IMR-90 (cell line): Measurements from ENCODE around the gene TARS3. TPM values are rescaled to one million over a fixed set of nuclear protein-coding genes. Genes with fewer than 3 reads are reported as not detected.

ENCODE experiments used
- ATAC-seq: fragments of 200-7000 bp; cut with Tn5 transposase; 2 replicates; pipeline ENCODE4 v1.9.1; 2020; ENCODE audit warnings: low read depth, mild to moderate bottlenecking, moderate library complexity
- BruUV-seq: library from RNA; stranded (reverse); fragments of 400-500 nt; replicated peaks from 2 replicates; lab custom pipeline; 2021; lab: Mats Ljungman, UMichigan
- CTCF ChIA-PET: fragments of 300-600 bp; formaldehyde crosslinking; extraction: SDS; loops from one replicate; lab custom pipeline; 2021; ENCODE audit warnings: antibody characterized with exemption; lab: Yijun Ruan, JAX
- POLR2A ChIA-PET: fragments of 300-600 bp; sonication (Branson Sonifier 250); formaldehyde crosslinking; loops from one replicate; lab custom pipeline; 2022; ENCODE audit warnings: antibody characterized with exemption; ENCODE audit not compliant: unreplicated experiment; lab: Charles Lee
- DNase-seq: peaks from one replicate; pipeline ENCODE4 v3.0.0; 2013
- H2AFZ ChIP-seq: replicated peaks from 2 replicates; pipeline ENCODE3; 2013; ENCODE audit warnings: low read length, mild to moderate bottlenecking; ENCODE audit not compliant: poor library complexity
- H2AK5ac ChIP-seq: 2 replicates; pipeline ENCODE4 v1.6.1; 2013; ENCODE audit warnings: low read depth, low read length, inconsistent platforms
- H2AK9ac ChIP-seq: replicated peaks from 2 replicates; pipeline ENCODE3; 2013; ENCODE audit warnings: mild to moderate bottlenecking, low read depth, low read length, moderate library complexity; ENCODE audit not compliant: poor library complexity
- H2BK120ac ChIP-seq: 2 replicates; pipeline ENCODE4 v1.6.1; 2013; ENCODE audit warnings: low read depth, low read length, inconsistent platforms
- H2BK15ac ChIP-seq: 3 replicates; pipeline ENCODE4 v1.6.1; 2013; ENCODE audit warnings: low read depth, low read length, inconsistent platforms
- H2BK20ac ChIP-seq: 2 replicates; pipeline ENCODE4 v1.6.1; 2013; ENCODE audit warnings: low read depth, mild to moderate bottlenecking, inconsistent platforms, low read length, moderate library complexity
- H2BK5ac ChIP-seq: 2 replicates; pipeline ENCODE4 v1.6.1; 2013; ENCODE audit warnings: mild to moderate bottlenecking, low read depth, low read length, inconsistent platforms; ENCODE audit not compliant: poor library complexity, severe bottlenecking
- H3K14ac ChIP-seq: replicated peaks from 2 replicates; pipeline ENCODE4 v1.6.1; 2013; ENCODE audit warnings: low read depth, low read length, inconsistent platforms
- H3K18ac ChIP-seq: 2 replicates; pipeline ENCODE4 v1.6.1; 2013; ENCODE audit warnings: low read depth, low read length, control low read depth
- H3K23ac ChIP-seq: 2 replicates; pipeline ENCODE4 v1.6.1; 2013; ENCODE audit warnings: low read depth, low read length, inconsistent platforms
- H3K27ac ChIP-seq: 2 replicates; pipeline ENCODE4 v1.5.1; 2013; ENCODE audit warnings: mild to moderate bottlenecking, control low read depth, low read length; ENCODE audit not compliant: insufficient read depth
- H3K27me3 ChIP-seq: 2 replicates; pipeline ENCODE4 v1.6.1; 2013; ENCODE audit warnings: low read length; ENCODE audit not compliant: control insufficient read depth, insufficient read depth
- H3K36me3 ChIP-seq: 2 replicates; pipeline ENCODE4 v1.6.1; 2013; ENCODE audit warnings: low read length, mixed read lengths; ENCODE audit not compliant: control insufficient read depth, insufficient read depth
- H3K4ac ChIP-seq: 2 replicates; pipeline ENCODE4 v1.6.1; 2013; ENCODE audit warnings: low read depth, low read length, inconsistent platforms
- H3K4me1 ChIP-seq: 2 replicates; pipeline ENCODE4 v1.6.1; 2013; ENCODE audit warnings: low read length, mixed read lengths; ENCODE audit not compliant: control insufficient read depth, insufficient read depth
- H3K4me2 ChIP-seq: 2 replicates; pipeline ENCODE4 v1.6.1; 2013; ENCODE audit warnings: low read depth, mild to moderate bottlenecking, control low read depth, low read length, moderate library complexity
- H3K4me3 ChIP-seq: 2 replicates; pipeline ENCODE4 v1.5.1; 2013; ENCODE audit warnings: low read depth, mild to moderate bottlenecking, control low read depth, low read length, moderate library complexity; ENCODE audit not compliant: insufficient read depth
- H3K56ac ChIP-seq: 2 replicates; pipeline ENCODE4 v1.6.1; 2013; ENCODE audit warnings: low read length, inconsistent platforms; ENCODE audit not compliant: insufficient read depth; ENCODE audit errors: extremely low read depth
- H3K79me1 ChIP-seq, 2 experiments: 2 replicates each; pipeline ENCODE4 v1.6.1; 2013; ENCODE audit warnings: low read length in 2 of 2, inconsistent platforms in 1 of 2, low read depth in 1 of 2
- H3K9ac ChIP-seq: 2 replicates; pipeline ENCODE4 v1.6.1; 2013; ENCODE audit warnings: low read depth, low read length, control low read depth
- H3K9me1 ChIP-seq: 2 replicates; pipeline ENCODE4 v1.6.1; 2013; ENCODE audit warnings: low read length, inconsistent platforms; ENCODE audit not compliant: insufficient read depth
- H3K9me3 ChIP-seq: 2 replicates; pipeline ENCODE4 v1.6.1; 2013; ENCODE audit warnings: low read length; ENCODE audit not compliant: control insufficient read depth, insufficient read depth
- H4K20me1 ChIP-seq: 2 replicates; pipeline ENCODE4 v1.6.1; 2013; ENCODE audit warnings: low read length, inconsistent platforms; ENCODE audit not compliant: insufficient read depth
- H4K5ac ChIP-seq: 2 replicates; pipeline ENCODE4 v1.6.1; 2013; ENCODE audit warnings: mild to moderate bottlenecking, low read depth, low read length, control low read depth
- H4K8ac ChIP-seq, 2 experiments: 2 replicates each; pipeline ENCODE4 v1.6.1; 2013; ENCODE audit warnings: low read depth in 2 of 2, low read length in 2 of 2, control low read depth in 1 of 2, inconsistent platforms in 1 of 2
- H4K91ac ChIP-seq: 2 replicates; pipeline ENCODE4 v1.6.1; 2013; ENCODE audit warnings: low read depth, low read length, inconsistent platforms; ENCODE audit not compliant: insufficient read depth
- MXI1 ChIP-seq: IDR thresholded peaks from 2 replicates; pipeline ENCODE4 v1.6.1; 2012; ENCODE audit warnings: low read depth, mild to moderate bottlenecking, low read length, moderate library complexity, borderline replicate concordance
- NFE2L2 ChIP-seq: fragments of 150-350 bp; IDR thresholded peaks from 2 replicates; pipeline ENCODE4 v1.6.1; 2016; ENCODE audit warnings: low read depth, mild to moderate bottlenecking, low read length
- WGBS, 2 experiments: methylation state at CpG; one replicate each; pipeline versions ENCODE4 v1.1.5 to v1.1.7; 2013; ENCODE audit warnings: missing lambda C conversion rate in 2 of 2; ENCODE audit not compliant: insufficient read length in 1 of 2; ENCODE audit errors: extremely low coverage in 2 of 2; 5-methylcytosine and 5-hydroxymethylcytosine counted together
- dilution Hi-C: fragments of 300-500 bp; cut with HindIII; formaldehyde crosslinking; loops from one replicate; pipeline ENCODE4 v1.14.3; 2018; ENCODE audit warnings: low sequenced_read_pairs; ENCODE audit not compliant: unreplicated experiment
- in situ Hi-C: fragments of 300-500 bp; cut with MboI; formaldehyde crosslinking; loops from 3 replicates; pipeline ENCODE4 v1.14.3; 2019; ENCODE audit warnings: low sequenced_read_pairs, inconsistent platforms, mixed read lengths
- intact Hi-C: fragments of 100-400 bp; cut with micrococcal nuclease; formaldehyde crosslinking; loops from 2 replicates; pipeline ENCODE4 v1.10.0; 2022
- polyA plus RNA-seq, 3 experiments: library from polyadenylated mRNA; depleted of rRNA; stranded (reverse); fragments of >200 nt; gene quantifications; 2 replicates each; pipeline ENCODE4 v1.2.3, GENCODE V29; 2012; ENCODE audit warnings: low replicate concordance in 1 of 3
- total RNA-seq: library from RNA; depleted of rRNA; stranded (reverse); fragments of >200 nt; gene quantifications from 2 replicates; pipeline ENCODE4 v1.2.3, GENCODE V29; 2012
- TF ChIP-seq, protein P1 (sequence below): fragments of 150-350 bp; IDR thresholded peaks from 2 replicates; pipeline ENCODE4 v1.6.1; 2017; ENCODE audit warnings: mild to moderate bottlenecking, antibody characterized with exemption, low read length, low read depth

Gene TARS3
- total and polyA plus RNA-seq, 2 of the 4 experiments (the other 2 are of a cell fraction): 3.4 to 9.3 TPM

- Histone ChIP-seq H3K9ac (no peak overlapping the region), H4K8ac (no peak overlapping the region), H3K14ac (no peak overlapping the region), H2AFZ (no peak overlapping the region), H3K36me3 (no peaks in the 10 kb centered on the region), H3K9me1 (no peaks in the 10 kb centered on the region), H2BK20ac (no peak overlapping the region), H2BK5ac (no peak overlapping the region), H3K4me1 (no peaks in the 10 kb centered on the region; the same call in 1 of the 2 replicates), H4K5ac (no peak overlapping the region), H2BK15ac (no peak overlapping the region), H3K4me2 (no peak overlapping the region), H3K4ac (no peak overlapping the region), H3K4me3 (no peak overlapping the region), H3K27ac (no peak overlapping the region), H3K18ac (no peak overlapping the region), H3K56ac (no peak overlapping the region), H4K20me1 (no peaks in the 10 kb centered on the region), H3K23ac (no peak overlapping the region), H4K91ac (no peak overlapping the region), H3K9me3 (no peaks in the 10 kb centered on the region), H2BK120ac (no peak overlapping the region), H2AK5ac (no peak overlapping the region), H3K27me3 (no peaks in the 10 kb centered on the region), H3K79me1 (no peaks in the 10 kb centered on the region), H2AK9ac (no peak overlapping the region)
- BruUV-seq: no TSS peak
- ATAC-seq (no peak), DNase-seq (no peak)
- POLR2A ChIA-PET: no interaction called here
- TF ChIP-seq NFE2L2: no peak
- no peak for TF ChIP-seq MXI1
- TF ChIP-seq, protein P1, sequence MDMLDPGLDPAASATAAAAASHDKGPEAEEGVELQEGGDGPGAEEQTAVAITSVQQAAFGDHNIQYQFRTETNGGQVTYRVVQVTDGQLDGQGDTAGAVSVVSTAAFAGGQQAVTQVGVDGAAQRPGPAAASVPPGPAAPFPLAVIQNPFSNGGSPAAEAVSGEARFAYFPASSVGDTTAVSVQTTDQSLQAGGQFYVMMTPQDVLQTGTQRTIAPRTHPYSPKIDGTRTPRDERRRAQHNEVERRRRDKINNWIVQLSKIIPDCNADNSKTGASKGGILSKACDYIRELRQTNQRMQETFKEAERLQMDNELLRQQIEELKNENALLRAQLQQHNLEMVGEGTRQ: no peak
- dilution Hi-C loops (no loop called here), in situ Hi-C loops (no loop called here), intact Hi-C loops (no loop called here)
- CTCF ChIA-PET: no interaction called here
- no CpG with 5 or more reads among the region's 6 CpGs for WGBS, 2 experiments
Observed at GRCh38 chr15:101623367-101624304, 100.6 kb downstream of the TARS3 start.
